GM18870 (cell line): ENCODE results near the gene KCNIP1.

Source experiments
- ATAC-seq: cut with Tn5 transposase; IDR thresholded peaks from one replicate; pipeline ENCODE4 v1.9.1; 2021; ENCODE audit warnings: moderate library complexity; ENCODE audit not compliant: unreplicated experiment

KCNIP1 gene

DNA sequence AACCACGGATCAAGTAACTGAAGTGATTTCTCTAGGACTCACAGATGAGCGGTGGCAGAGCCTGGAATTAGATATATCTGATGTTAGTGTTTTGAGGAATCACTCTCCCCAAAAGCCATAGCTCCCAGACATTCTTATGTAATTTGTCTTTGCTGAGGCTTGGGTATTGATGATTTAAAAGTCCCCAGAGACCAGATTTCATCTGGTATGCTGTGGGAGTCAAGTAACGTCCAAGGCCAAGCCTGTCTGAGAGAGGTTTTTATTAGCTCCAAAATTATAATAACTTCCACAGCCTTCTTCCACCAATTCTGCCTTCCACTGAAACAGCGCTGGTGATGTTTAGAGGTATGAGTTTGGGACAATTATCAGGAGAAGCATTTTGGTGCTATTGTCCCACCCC lies 21.3 kb upstream of the KCNIP1 start:
- ATAC-seq = no peak

DNA sequence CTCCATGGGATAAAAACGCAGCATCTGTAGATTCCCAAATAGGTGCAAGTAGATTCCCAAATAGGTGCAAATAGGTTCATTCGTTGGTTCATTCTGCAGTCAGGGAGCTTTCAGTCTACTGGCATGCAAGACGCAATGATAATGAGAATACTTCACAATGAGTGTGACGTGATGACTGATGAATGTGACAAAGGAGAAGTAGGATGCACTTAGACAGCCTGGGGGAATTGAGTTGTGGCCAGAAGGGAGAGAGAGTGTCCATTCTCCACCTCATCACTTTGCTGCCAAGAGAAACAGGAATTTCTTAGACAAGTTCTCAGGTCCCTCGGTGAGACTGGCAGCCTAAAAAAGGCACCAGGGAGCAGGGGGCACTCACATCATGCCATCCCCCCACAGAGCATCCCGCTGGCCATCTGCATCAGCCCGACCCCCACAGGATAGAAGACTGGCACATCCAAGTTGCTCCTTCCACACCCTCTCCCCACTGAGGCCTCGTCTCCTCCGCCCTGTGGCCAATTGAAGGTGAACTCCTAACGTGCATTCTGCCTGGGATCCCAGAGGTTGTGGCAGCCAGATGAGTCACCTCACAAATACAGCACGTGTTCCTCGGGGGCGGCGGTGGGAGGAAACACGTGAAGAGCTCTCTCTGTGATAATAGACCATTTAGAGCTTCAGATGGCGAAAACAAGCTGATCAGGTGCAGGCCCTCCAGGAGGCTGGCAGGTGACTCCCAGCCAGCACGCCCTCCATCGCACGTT lies 19.9 kb upstream of the KCNIP1 start:
- ATAC-seq = no peak

DNA sequence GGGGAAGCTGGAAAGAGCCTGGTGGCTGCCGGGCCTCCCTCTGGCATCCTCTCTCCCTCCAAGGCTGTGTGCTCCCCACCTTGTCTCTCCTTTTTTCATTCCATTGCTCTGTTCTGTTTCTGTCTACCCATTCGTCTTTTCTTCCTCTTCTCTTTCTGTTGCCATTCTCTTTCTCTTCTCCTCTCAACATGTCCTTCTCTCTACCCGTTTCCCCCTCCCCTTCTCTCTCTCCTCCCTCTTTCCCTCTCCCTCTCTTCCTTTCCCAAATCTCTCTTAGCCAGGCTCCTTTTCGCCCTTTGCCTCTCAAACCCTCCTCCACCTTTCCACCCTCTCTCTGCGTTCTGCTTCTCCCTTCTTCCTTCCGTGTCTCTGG lies 19.4 kb upstream of the KCNIP1 start:
- ATAC-seq = no peak

DNA sequence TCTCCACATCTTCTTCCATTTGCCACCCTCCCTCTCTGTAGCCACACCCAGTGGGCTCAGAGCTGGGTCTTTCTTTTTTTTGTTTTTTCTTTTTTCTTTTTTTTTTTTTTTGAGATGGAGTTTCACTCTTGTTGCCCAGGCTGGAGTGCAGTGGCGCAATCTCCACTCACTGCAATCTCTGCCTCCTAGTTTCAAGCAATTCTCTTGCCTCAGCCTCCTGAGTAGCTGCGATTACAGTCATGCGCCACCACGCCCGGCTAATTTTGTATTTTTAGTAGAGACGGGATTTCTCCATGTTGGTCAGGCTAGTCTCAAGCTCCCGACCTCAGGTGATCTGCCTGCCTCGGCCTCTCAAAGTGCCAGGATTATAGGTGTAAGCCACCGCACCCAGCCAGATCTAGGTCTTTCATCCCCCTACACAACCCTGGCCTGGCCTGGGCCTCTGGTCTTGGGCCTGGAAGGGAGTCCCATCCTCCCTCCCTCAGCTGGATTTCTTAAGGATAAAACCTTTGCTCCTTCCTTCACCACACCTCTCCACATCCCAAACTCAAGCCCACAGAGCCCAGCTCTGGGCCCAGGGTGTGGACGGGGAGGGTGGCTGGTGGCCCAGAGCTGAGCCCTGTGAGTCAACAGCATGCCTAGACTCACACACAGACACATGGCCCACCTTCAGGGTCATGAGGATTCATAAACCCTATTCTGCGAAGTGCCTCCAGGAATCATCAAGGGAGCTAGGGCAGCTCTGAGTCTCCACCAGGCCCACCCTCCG lies 18.8 kb upstream of the KCNIP1 start:
- no peak for ATAC-seq

DNA sequence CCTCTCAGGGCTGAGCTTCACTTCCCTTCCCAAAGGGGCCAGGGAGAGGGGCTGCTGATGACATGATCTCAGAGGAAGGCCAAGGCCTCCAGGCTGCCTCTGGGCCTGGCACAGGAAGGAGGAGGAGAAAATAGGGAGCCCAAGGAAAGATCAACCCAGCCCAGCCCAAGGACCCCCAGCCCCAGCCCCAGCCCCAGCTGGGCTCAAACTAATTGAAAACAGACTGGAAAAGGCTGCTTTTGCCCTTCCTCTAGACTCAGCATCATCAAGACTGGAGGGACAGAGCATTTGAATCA lies 18.3 kb upstream of the KCNIP1 start:
- no peak for ATAC-seq

DNA sequence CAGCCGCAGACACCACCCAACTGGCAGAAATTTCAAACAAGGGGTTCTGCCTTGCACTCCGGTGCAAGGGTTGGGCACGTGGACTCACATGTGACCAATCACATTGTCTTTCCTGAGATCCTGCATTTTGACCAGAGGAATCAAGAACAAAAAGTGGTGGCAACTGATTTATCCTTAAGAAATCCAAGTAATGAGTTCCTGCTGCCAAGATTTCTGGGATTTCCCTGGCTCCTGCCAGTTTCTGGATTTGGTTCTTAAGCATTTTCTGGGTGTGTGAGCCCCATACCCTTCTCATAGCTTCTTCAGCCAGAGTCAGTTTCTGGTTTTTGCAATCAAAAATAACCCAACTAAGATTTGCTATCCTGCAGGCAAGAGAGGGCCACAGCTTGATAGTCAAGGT lies 17.4 kb upstream of the KCNIP1 start:
- ATAC-seq = no peak

DNA sequence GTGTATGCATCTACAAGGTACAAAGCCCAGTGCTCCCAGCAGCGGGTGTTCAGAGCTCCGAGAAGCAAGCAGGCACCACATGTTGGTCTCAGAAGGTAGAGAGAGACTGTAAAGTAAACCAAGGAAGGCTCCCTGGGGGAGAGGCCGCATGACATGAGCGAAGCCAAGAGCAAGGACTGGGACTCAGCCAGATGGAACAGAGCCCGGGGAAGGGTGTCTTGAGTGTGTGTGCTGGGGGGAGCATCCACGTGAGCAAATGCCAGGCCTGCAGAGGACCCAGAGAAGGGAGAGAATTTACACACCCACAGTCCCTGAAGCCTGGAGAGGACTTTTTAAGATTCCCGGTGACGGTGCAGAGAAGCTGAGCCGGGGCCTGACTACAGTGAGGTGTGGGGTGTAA lies 15.2 kb upstream of the KCNIP1 start:
- no peak for ATAC-seq

DNA sequence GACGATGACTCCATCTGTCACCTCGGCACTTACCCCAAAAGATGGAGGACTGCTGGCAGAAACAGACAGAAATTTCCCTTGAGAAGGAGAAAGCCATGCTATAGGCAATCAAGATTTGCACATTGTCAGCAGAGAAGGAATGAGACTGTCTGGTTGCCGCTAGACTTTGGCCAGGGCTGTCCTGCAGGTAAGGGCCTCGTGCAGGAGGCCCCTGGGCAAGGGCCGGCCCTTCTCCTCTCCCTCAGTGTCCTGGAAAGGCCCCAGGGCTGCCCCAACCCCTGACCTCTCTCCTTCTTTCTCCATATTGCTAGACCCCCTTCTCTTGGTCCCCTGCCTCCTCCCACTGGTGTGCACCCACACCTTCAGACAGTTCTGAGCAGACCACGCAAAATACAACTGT lies 14.6 kb upstream of the KCNIP1 start:
- no peak for ATAC-seq

DNA sequence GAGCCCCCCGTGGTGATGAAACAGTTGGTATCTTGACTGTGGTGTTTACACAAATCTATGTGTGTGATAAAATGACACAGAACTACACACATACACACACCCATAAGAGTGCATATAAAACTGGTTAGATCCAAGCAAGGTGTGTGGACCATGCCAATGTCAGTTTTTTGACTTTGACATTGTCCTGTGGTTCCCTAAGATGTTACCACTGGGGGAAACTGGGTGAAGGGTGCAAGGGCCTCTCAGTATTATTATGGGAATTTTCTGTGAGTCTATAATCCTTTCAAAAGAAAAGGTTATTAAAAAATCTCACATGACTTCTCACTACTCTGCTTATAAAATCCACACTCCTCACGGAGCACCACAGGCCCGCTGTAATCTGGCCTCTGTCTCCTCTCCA lies 13.4 kb upstream of the KCNIP1 start:
- ATAC-seq = no peak

DNA sequence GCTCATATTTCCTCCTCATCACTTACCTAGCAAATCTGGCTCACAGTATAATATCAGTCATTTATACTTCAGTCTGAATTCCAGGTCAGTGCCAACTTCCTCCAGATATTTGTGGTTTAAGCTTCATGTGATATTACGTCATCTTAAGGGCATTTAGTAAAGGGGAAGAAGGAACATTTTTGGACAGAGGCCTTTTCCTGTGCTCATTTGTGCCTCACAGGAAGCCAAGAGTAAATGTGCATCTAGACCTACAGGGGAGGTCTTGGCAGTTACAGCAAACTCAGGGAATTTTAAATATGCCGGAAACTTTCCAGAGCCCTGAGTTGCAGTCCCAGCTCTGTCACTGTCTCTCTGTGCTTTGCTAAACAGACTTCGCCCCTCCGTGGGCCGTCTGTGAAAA lies 12.3 kb upstream of the KCNIP1 start:
- no peak for ATAC-seq

DNA sequence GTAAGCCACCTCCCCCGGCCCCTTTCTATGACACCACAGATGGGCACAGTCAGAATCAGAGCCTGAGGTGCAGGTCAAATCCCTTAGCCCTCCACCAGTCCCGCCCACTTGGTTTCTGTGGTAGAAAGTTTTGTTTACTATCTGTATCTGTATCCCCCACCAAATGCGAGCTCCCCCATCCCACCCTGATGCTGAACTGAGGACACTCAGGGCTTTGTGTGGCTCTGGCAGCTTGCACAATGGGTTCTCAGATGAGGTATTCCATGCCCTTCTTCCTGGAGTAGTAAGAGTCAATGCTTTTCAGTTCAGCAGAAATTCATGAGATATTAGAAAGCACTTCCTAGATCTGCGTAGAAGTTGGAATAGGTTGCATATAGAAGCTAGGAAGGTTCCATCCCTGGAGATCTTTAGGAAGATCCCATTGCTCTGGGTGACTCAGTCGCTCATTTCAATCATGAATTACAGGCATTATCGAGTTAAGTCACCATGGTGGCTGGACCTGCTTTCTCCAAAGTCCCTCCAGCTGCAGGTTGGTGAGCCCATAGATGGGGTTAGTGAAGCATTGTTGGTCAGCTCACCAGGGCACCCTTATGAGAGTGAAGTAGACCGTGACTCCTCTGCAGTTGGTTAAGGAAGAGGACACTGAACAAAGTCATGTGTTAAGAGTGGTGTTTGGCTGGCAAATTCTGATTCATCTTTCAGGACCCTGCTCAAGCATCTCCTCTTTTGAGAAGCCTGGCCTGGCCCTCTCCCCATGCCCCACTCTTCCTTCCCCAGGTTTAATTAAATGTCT lies 10.6 kb upstream of the KCNIP1 start:
- ATAC-seq = no peak

DNA sequence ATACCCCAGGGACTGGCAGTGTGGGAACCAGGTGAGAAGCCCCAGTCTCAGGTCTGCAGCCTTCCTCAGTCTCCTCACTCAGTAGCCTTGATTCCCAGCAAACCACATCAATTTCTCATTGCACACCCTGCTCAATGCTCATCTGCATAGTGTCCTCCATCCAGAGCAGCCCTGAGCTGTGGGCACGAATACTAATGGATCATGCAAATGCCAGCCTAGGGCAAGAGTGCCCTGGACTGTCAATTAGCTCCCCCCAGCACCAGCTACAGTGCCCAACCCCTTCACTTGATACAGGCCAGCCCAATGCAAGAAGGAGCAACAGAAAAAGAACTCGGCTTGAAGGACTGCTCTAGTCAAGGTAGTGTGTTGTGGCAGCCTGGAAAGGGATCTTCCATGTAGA lies 9.8 kb upstream of the KCNIP1 start:
- ATAC-seq = no peak

DNA sequence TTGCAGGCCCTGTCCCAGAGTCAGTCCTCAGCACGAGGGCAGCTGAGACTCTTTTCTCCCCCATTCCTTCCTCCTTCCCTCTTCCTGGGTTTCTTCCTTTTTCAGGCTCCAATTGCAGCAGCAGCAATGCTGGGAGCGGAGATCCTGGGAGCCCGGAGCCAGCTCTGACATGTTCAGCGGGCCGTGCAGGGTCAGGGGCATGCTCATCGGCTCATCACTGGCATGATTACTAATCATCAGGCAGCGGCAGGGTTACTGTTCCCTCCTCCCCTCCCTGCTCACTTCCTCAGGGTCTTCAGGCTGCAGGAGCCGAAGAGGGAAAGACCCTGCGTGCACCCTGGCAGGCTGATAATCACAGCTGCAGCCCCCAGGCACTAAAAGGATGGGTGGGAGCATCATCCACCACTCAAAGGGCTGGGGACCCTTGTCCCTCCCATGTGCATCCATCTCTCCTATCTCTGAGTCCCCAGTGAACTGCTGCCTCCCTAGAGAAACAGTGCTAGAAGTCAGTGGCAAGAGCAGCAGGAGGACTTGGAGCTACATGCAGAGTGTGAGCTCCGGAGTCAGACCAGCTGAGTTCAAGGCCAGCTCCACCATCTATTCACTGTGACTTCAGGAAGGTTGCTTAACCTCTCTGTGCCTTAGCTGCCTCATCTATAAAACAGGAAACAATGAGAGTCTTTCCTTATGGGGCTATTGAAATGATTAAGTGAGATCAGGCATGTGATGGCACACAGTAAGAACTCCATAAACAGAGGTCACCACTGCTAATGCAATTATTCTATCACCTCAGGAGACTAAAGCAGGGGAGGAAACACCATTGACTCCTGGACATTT lies 7.8 kb upstream of the KCNIP1 start:
- ATAC-seq = no peak

DNA sequence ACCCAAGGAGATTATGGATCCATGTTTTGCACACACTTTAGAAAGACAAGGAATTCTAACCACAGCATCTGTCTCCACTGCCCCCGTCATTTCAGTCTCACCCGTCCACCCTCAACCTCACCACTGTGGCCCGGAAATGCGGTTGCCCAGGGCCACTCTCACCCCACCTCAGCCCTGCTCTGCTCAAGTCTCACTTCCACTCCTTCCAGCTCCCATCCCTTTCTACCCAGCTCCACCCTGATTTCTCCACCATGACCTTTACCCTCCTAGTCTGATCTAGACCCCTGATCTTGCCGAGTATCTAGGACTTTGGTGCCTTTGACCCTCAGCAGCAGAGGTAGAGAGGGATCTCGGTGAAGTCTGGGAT lies 7.2 kb upstream of the KCNIP1 start:
- no peak for ATAC-seq

DNA sequence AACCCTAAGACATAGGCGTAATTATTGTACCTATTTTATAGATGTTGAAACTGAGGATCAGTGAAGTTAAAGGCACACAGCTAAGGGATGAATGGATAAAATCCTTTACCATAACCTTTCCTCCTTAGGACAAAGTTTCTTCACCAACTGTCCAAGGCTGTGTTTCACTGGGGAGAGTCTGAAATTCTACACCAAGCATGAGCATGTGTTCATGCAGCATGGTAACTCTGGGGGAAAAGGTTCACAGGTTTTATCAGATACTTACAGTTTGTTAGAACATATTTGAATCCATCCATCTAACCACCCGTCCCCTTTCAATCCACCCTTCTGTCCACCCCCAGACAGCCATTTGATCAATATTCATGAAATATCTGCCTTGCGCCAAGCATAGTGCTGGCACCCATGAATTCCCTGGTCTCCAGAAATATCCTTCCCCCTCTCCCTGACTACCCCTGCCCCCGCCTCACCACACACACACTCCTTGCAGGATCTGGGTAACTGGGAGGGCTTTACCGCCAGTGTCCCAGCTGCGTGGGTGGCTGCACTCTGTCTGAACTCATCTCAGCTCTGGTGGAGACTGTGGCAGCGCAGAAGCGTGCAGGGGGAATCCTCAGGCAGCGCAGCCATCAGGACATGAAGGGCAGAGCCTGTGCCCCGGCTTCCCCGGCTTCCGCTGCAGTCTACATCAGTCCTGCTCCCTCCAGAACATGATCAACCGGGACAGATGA lies 6.3 kb upstream of the KCNIP1 start:
- no peak for ATAC-seq

DNA sequence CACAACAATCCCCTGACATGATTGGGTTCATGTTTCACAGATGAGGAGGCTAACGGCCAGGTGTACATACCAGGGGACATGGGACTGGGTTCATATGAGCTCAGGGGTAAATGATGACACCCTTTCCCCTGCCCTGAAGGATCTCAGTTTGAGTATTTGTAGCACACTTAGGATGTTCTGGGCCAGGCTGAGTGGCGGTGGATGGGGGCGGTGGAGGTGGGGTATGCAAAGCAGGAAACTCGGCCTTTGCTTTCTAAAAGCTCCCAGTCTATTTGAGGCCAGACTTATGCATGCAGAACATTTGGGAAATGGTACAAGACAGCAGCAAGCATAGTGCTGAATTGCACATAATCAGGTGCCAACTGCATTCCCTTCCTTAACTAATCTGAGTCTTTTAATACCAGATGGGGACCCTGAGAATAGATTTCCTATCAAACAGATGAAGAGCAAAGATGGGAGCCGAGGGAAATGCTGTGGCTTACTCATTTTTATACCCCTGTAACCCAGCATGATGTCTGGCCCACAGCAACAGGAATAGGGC lies 4.9 kb upstream of the KCNIP1 start:
- no peak for ATAC-seq

DNA sequence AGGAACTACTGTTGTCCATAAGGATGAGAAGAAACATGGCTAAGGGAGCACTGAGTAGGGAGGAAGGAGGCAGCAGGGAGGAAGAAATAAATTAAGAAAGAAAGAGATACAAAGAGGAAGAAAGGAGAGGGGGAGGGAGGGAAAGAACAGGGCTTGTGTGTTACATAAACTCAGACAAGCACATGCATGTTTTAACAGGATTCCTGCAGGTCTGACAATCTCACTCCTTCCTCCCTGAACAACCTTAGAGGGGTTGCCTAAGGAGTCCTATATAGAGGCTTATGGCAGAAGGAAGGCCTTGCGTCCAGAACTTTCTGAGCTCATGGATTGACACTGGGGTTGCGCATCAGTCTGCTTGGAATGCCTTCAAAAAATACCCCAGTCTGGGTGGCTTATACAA lies 4.2 kb upstream of the KCNIP1 start:
- no peak for ATAC-seq

DNA sequence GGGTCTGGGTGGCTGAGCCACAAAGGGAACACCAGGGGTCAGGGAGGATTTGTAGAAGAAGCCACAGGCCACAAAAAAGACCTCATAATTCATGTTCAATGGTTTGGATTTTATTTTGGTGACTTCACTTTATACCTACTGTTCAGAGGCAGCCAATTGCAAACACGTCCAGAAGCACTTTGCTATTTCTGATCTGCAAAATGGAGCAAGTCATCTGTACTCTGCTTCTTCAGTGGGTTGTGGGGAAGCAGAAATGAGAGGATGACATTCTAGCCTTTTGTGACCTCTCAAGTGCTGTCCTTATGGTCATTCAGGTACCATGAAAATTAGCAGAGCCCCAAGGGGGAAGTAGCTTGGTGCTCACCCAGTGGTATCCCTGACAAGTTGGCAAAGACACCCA lies 2.5 kb upstream of the KCNIP1 start:
- ATAC-seq = no peak

DNA sequence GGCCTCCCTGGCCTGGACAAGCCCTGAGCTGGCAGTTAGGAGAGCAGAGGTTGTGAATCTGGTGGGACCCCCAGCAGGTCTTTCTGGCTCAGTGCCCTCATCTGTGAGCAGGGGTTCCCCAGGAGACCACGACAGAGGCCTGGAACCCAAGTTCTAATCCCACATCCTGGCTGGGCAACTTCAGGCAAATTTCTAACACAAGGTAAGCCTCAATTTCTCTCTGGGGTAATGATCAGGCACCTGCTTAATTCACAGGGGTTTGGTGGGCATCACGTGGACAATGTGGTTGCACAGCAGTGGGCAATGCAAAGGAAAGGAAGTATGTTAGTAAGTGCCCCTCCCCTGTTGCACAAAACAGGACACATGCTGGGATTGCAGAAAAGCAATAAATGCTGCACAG lies 1.9 kb upstream of the KCNIP1 start:
- ATAC-seq = no peak

DNA sequence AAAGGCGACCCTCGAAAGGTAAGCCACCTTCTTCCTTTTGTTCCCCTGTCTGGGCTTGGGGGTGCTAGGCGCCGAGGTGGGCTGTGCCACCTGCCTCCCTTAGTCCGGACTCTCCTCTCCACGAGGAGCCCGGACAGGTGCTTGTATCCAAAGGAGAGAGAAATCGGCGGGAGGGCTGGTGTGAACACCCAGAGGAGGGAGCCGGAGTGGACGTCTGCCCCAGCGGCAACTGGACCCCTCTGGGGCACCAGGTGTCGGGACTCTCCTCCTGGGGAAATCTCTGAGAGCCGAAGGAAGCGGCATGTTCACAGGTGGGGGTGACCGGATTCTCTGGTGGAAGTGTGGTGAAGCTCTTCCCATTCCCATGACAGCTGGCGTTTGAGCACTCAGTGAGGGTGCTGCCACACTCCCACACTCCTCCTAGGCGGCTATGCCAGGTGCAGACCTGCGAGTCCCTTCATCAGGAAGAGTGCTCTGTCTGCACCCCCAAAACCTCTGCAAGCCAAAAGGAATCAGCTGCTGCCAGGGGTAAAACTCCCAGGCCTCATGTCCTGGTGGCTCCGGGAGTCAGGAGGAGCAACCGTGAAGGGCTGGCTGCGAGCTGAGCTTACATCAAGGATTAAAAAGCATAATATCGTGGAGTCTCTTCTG lies 921 bp downstream of the KCNIP1 start:
- no peak for ATAC-seq
